ENCODE measurements around the gene SKAP1.
"Not testable (repeated sequence)": the region's sequence is repeated elsewhere in the genome, so short reads cannot be mapped to it uniquely, and the experiment has no call there.

Gene SKAP1

DNA sequence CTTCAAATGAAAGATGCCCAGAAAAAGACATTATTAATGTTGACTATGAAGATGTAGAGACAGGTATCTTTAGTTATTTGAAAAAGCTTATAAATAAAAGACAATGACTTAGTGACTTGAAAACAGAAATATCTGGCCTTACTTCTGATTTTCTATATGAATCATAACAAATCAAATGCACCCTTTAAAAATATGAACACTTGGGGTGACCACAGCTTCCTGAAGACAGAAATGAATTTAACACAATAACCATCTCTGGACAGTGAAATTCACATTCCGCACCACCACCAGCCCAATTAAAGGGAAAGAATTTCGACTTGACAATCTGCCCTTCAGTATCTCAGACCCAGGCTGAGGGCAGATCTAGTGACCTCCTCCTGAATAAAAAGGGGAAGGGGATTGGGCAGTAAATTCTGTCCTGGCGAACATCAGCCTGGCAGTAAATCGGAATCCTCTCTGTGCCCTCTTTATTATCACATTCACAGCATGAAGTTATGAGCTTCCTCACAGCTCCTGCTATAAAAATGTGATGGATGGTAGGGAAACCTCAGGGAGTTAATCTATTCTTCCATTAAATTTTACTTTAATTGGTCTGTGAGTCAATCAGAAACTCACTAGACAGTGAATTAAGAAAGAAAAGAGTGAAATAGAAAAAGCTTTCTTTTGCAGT is 190.9 kb downstream of the SKAP1 start:
- no peak for DNase-seq

DNA sequence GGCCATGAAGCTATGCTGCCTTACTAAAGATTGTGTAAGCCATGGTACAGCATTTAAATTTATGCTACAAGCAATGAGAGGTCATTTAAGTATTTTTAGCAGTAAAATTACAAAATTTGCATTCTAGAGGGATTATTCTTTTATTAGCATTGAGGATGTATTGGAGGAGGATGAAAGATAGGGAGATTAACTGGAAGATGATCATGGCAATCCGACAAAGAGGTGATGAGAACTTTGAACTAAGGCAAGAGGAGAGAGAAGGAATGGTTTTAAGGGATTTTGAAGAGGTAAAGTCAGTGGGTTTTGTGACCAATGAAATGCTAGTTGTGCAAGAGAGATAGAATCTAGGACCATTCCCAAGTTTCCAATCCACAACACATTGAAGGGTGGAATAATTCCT is 192.6 kb downstream of the SKAP1 start:
- DNase-seq = no peak

DNA sequence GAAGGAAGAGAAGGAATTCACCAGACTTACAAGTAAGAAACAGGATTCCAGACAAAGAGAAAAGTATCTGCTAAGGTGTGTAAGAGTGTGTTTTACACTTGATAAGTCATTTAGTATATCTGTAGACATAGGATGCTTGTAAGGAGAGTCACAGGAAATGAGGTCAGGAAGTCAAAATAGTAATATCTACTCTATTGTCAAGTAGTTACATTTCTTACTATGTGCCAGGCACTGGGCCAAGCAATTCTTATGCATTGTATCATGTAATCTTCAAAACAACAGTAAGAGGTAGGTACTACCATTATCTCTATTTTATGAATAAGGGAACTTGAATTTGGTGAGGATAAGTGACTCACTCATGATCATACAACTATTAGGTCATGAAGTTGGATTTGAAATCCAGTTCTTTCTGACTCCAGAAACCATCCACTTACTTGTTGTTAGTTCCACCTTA is 193.3 kb downstream of the SKAP1 start:
- DNase-seq = no peak

DNA sequence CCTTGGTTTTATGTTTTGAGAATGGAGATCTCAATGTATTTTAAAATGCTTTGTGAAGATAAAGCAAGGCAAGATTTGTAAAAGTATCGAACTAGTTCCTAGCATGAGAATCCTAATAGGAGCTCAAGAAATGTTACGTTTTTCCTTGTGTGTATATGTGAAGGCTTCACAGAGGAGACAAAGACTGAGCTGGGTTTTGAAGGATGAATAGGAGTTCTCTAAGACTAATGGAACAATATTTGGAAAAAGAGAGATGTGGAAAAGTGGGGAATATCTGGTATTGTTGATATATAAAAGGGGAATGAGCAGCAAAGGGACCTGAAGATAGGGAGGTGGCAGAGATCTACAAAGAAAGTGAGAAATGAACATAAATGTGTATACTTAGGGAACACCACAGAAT is 195.1 kb downstream of the SKAP1 start:
- DNase-seq = no peak

DNA sequence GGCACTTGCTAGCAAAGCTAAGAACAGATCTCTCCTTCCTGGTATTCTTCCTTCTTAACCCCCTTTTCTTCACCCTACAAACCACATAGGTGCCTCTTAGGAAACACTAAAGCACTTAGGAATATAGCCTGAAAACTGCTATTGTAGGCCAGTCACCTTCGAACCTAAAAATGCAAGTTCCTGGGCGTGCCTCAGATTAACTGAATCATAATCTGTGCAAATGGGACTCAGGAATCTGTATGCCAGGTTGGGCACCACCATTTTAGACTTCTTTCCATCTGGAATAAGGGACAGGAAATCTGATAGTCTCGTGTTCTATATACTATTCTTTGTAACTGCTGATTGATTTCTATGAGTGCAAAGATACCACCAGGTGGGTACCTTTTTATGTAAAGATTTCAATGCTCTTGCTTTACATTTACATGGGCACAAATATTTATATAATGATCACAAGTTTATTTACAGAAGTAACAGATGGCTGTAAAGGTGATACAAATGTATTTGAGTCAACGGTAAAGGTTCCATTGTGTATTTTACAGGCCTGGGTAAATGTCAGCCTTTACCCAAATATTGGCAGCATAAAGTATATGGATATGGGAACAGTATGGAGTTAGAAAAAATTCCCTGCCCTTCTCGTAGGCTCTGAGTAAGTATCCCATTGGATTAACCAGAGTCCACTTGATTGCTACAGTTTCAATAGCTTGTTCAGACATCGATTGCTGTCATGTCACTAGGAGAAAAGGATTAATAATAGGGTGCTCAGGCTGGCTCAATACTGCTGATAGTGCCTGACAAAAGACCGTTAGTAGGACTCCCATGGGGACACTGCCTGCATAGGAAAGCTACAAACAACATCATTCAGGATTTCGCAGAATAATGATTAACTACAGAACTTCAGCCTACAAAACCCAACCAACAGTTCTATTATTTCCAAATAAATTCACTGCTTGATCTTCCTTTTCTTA is 197.7 kb downstream of the SKAP1 start:
- DNase-seq = no peak

DNA sequence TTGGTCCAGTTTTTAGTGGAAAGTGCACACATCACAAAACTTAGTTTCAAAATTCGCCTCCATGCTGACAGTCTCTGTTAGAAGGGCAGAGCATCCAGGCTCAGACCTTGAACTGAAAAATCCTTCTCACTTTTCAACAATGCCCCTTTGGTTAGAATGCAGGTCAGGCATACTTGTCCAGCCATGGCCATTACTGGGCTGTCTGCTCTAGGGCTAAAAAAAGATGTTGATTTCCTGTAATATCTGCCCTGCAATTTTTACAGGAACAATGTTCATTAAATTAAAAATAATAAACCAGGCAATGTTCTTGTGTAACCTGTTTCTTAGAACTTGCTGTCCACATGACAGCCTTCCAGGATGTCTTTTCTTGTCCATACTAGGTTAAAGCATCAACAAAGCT is 200.1 kb downstream of the SKAP1 start:
- DNase-seq = no peak

DNA sequence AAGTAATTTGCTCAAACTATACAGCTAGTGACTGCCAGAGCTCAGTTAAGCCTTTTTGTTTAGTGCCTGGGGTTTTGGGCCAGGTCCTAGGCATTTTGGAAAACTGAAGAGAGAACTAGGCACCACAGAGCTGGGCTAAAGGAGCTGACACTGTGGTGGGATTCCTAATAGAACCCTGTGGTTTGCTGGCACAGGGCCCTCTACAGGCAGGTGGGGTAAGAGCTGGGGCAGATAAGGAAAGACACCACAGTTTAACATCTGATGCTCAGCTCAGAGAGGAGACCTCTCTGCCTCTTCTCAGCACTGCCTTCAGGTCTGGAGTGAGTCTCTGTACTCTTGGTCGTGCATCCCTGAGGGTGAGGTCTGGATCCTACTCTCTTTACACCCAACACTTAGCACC is 201.3 kb downstream of the SKAP1 start:
- no peak for DNase-seq

DNA sequence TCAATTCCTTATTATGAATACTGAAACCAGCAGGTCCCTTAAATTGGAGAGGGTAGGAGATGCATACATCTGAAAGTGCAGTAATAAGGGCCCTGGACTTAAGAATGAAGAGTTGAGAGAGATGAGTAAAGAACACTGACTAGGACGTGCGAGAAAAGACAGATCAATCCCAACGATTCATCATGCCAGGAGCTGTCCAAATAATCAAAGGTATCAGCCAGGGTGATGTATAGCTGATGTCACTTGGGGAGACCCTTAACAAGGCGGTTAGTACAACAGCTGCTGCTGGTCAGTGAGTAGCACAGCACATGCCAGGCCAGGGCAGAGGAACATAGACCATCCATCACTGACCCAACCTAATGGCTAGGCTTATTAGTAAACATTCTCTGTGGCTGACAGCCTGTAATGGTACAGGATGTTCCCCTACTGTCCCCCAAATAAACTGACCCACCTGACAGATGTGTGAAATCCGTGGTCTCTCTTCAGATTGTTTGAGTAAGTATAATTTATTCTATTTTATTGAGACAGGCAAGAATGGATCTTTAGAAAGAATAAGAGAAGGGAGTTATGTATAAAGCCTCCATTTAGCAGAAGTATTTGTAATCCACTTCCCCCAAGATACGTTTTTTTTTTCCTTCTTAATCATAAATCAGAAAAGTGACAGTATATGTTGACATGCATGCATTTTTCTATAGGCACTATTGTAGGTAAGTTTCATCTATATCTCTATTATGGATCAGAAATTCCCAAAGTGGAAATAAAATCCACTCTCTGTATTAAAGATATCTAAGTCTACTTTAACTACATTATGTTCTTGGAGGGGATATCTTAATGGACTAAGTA is 204.1 kb downstream of the SKAP1 start:
- no peak for DNase-seq

DNA sequence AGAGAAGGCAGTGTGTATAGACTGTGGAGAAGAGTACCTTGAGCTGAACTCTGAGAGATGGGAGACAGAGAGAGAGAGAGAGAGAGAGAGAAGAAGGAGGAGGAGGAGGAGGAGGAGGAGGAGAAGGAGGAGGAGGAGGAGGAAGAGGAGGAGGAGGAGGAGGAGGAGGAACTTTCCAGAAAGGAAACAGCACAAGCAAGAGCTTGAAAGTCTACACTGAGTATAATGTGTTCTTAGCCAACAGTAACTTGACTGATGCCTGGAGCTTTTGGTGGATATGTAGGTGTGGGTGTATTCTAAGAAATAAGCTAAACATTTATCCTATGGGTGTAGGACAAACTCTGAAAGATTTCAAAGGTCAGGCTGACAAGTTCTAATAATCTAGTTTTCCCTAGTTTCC is 206.1 kb downstream of the SKAP1 start:
- DNase-seq = no peak

DNA sequence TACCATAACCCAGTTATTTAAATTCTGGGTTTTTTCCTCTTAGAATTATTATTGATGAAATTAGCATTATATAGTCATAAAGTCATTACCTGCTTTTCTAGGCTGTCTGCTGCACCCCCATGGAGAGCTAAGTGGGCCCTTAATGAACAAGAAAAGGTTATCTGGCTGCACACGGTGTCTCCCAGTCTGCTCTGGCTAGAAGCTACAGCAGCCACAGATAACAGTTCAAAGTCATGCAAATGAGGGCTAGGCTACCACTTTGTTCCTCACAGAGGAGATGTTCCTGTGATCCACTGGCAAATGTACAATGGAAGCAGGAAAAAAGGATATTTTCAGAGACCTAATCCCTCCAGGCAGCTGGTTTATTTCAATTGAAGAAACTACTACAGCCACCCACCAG is 210.4 kb downstream of the SKAP1 start:
- no peak for DNase-seq

DNA sequence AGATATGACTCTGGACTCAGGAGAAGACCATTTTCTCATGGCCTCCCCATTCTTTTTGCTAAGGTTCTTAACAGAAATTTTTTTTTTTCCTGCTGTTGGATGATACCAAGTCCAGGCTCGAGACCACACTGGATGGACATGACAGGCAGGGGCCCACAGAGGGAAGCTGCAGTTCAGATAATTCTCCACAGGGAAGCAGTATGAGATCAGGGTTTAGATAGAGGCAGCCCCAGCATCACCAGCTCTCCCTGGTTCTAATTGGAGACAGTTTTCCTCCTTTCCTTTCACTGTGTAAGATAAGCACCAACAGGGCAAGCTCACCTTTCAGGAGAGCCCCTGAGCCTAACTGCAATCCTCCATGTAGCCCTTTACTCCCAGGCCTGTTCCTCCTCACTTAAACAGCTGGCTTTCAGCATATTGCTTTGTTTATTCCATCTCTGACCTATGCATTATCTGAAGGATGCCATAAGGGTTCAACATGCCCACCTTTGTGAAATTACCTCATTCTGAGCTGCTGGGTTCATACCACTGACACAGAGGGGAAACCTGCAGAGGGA is 214.4 kb downstream of the SKAP1 start:
- DNase-seq = peak; percentile 17

DNA sequence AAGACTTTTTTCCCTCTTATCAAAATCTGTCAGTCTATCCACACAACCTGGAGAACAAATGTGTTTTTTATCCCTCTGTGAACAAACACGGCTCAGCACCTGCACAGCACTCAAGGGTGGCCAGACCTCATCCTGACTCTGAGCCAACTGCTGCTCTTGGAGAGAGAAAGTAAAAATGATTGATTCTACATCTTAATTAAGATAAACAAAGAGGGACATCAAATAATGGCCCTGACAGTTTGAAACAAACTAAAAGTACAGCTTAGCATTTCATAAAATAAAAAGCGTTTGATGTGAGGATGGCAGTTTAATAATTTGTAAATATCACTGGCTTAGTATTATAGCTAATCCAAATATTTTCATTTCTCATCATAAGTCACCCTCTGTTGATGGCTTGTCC is 216.2 kb downstream of the SKAP1 start:
- DNase-seq = no peak

DNA sequence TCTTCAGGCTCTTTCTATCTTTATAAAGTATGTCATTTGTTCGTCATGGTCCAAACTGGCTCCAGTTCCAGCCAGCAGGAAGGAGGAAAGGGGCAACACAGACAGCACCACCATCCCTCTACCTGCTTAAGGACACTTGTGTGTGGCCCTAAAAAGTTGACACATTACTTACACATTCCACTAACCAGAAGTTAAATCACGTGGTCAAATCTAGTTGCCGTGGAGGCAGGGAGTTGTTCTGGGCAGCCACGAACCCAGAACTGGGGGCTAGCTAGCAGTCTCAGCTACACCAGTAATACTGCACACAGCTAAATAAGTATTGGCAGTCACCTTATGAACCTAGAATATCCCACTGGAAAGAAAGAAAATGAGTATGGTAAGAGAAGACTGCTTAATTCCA is 218.2 kb downstream of the SKAP1 start:
- DNase-seq = no peak

DNA sequence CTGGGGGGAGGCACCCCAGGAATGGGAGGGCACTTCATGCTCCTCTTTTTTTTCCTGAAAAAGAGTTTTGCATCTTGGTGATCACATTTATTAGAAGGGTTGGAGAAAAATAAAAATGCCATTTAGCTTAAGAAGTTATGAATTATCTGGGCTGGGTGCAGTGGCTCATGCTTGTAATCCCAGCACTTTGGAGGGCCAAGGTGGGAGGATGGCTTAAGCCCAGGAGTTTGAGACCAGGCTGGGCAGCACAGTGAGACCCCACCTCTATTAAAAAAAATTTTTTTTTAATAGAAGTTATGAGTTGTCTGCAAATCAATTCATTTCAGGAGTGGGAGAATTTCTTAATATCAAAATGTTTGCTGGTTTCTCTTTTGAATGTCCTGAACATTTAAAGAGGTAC is 219.0 kb downstream of the SKAP1 start:
- no peak for DNase-seq

DNA sequence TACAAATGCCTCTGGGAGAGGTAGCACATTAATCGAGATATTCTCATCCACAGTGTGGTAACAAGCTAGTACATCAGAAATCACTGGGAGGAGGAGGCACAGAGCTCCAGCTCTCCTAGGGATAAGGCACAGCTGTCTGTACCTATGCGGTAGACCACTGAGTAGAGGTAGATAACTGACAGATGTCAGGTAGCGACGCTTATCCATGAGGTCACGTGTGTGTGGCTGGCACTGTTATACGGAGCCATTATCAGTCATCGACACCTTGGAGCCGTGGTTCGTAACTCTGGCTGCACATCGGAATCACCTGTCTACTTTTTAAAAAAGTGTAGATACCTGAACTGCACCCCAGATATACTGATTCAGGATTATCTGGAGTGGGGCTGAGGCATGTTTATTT is 220.0 kb downstream of the SKAP1 start:
- no peak for DNase-seq

DNA sequence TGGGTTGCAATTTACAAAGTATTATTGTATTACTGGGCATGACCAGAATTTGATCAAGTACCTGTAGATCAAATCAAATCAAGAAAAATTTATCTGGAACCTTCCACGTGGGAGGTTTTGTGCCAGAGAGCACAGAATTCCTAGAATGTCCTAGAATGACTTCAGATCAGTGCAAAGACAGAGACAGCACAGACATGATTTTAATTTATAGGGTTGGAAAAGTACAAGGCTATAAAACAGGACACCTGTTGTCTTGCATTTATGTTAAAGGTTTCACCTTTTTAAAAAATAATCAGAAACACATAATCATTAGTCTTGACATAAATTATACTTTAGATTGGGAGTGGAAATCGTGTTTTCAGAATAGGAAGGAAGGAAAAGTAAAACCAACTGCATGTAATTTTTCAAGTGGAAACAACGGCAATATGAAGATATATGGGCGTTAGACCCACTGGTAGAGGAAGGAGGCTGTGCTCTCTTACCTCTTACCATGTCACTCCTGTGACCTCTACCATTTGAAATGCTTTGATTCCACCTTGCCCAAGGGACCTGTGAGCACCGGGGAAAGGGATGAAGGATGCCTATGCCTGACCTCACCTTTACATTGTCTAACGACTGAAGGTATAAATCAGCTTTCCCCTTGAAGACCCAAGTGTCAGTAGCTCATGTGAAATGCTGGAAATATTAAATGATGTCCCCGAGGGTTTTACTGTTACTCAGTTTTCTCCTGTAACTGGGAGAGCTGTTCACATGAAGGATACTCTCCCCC is 222.1 kb downstream of the SKAP1 start:
- no peak for DNase-seq

DNA sequence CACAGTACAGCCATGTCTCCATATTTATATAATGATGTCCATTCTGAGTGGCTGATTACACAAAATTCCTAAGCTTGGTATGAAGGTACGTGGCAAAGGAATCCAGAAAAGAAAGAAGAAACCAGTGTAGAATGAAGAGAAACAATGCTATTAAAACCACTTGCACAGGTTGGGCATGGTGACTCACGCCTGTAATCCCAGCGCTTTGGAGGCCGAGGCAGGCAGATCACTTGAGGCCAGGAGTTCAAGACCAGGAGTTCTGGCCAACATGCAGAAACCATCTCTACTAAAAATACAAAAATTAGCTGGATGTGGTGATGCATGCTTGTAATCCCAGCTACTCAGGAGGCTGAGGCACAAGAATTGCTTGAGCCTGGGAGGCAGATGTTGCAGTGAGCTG is 223.0 kb downstream of the SKAP1 start:
- not testable (repeated sequence) for DNase-seq

DNA sequence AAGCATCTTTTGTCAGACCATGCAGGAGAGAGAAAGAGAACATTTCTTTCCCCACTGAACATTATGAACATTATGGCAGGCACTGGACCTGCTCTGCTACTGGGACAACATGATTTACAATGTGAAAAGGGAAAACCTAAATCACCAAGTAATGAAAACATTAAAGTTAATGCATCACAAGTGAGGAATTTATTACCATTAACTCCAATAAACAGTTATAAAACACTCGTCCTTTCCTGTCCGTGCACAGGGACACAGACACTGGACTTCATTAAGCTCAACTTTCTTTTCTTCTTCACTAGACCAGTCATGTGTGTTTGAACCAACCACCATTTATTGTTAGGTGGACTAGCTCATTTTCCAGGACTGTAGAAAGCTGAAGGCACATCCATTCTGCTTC is 227.1 kb downstream of the SKAP1 start:
- no peak for DNase-seq

DNA sequence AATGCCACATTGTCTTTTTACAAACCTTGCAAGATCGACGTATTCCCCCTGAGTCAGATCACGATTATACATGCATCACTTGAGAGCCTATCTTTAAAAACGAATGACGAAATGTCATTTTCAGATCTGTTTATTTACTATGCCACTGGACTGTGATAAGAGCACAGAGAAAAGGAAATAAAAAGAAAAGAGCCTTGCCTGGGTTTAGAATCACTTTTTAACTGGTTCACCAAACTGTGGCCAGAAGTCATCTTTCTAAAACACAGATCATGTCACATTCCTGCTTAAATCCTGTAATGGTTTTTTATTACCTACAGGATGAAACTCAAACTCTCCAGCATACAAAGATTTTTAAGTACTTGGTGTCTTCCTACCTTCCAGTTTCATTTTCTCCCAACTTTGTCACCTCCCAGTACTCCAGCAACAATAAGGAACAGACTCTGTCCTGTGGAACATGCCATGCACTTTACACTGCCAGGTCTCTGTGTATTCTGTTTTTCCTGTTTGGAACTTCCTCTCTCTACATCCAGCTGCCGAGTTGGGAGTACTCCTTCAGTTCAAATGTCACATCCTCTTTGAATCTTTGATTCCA is 231.0 kb downstream of the SKAP1 start:
- DNase-seq = no peak

DNA sequence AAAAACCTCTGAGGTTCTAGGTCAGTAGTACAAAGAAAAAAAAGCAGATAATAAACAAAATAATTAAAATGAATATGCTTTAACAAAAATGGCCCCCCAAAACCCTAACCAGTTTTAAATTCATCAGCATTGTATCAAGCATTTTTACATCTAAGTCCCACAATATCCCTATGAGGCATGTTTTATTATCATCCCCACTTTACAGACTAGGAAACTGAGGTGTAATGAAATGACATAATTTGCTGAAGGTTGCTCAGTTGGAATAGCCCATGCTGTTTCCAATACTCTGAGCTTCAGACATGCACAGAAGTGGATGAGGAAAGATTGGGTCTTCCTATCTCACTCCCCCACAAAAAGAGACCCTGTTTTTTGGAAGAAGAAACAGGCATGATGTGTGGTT is 234.1 kb downstream of the SKAP1 start:
- no peak for DNase-seq

DNA sequence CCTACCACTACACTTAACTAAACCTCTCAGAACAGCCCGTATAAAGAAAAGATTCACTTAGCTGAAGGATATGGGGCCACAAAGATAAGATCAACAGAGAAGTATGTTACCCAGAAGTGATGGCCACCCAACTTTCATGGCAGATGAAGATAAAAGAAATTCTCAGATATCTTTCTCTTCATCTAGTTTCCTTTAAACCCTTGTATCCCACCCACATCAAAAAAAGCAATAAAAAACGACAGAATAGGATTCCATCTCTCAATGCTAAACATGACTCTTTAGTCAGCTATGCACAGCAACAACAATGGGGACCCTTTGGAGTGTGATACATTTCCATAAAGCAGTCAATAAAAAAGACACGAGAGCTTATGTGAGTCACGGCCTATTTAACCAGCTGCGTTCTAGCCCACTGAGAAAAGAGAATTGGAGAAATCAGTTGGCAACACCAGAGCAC is 235.9 kb downstream of the SKAP1 start:
- peak; percentile 27 for DNase-seq

DNA sequence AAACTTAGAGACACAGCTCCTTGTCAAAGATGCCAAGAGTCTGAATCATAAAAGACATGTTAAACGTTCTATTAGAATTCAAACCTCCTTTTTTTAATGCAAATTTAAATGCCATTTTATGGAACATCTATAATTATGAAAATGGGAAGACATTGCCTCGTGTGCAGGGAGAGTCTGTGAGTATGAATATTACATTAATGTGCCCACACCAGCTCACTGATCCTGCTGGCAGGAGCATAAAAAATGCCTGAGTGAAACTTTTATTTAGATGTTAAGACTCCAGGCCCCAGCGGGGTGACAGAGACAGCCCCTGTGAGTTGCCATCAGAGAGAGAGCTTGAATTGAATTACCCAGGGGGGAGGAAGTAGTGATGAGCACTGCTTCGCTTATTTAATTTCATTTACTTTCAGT is 237.7 kb downstream of the SKAP1 start:
- DNase-seq = no peak

Data from NCI-H2107 (cell line).